NCI-H2171 treated with DMSO at 0.1 percent for 48 hours (cell line): ENCODE results near the gene ULBP1.
"Not testable (repeated sequence)": the region's sequence is repeated elsewhere in the genome, so short reads cannot be mapped to it uniquely, and the experiment has no call there.

Experiments used
- DNase-seq: peaks from one replicate; lab custom pipeline; 2025; lab: John Stamatoyannopoulos, UW

ULBP1 gene

GRCh38 chr6:149933461-149933860 is 30.3 kb upstream of the ULBP1 start:
- peak; percentile 7 for DNase-seq

GRCh38 chr6:149934249-149935156 is 29.2 kb upstream of the ULBP1 start:
- DNase-seq, result peak; percentile 69

GRCh38 chr6:149935246-149935645 is 28.5 kb upstream of the ULBP1 start:
- DNase-seq, result no peak

GRCh38 chr6:149935668-149936067 is 28.1 kb upstream of the ULBP1 start:
- no peak for DNase-seq

GRCh38 chr6:149936743-149937142 is 27.0 kb upstream of the ULBP1 start:
- no peak for DNase-seq

- peak; percentile 21 for DNase-seq
Observed at GRCh38 chr6:149938013-149938570, 25.7 kb upstream of the ULBP1 start.

GRCh38 chr6:149938571-149939355 is 25.0 kb upstream of the ULBP1 start:
- peak; percentile 27 for DNase-seq

- DNase-seq, result no peak
Observed at GRCh38 chr6:149939356-149939648, 24.4 kb upstream of the ULBP1 start.

GRCh38 chr6:149939909-149940671 is 23.7 kb upstream of the ULBP1 start:
- DNase-seq, result no peak

GRCh38 chr6:149940672-149940982 is 23.1 kb upstream of the ULBP1 start:
- no peak for DNase-seq

- peak; percentile 90 for DNase-seq
Observed at GRCh38 chr6:149941583-149942460, 21.9 kb upstream of the ULBP1 start, which contains the start of gene ULBP2. Gene ULBP2 (plus strand): TSS chr6:149942014. CDS start chr6:149942073, 59 bp downstream.

GRCh38 chr6:149942461-149942829 is 21.3 kb upstream of the ULBP1 start:
- no peak for DNase-seq

- DNase-seq, result not testable (repeated sequence)
Observed at GRCh38 chr6:149943321-149943720, 20.4 kb upstream of the ULBP1 start.

- DNase-seq, result not testable (repeated sequence)
Observed at GRCh38 chr6:149945276-149945675, 18.5 kb upstream of the ULBP1 start.

- not testable (repeated sequence) for DNase-seq
Observed at GRCh38 chr6:149946631-149947030, 17.1 kb upstream of the ULBP1 start.

- DNase-seq, result not testable (repeated sequence)
Observed at GRCh38 chr6:149947533-149947932, 16.2 kb upstream of the ULBP1 start.

GRCh38 chr6:149948011-149948410 is 15.7 kb upstream of the ULBP1 start:
- DNase-seq, result no peak

- DNase-seq, result no peak
Observed at GRCh38 chr6:149948616-149949015, 15.1 kb upstream of the ULBP1 start.

GRCh38 chr6:149950423-149950822 is 13.3 kb upstream of the ULBP1 start:
- DNase-seq, result no peak

- no peak for DNase-seq
Observed at GRCh38 chr6:149951096-149951495, 12.6 kb upstream of the ULBP1 start.

GRCh38 chr6:149951626-149952025 is 12.1 kb upstream of the ULBP1 start:
- no peak for DNase-seq
